PC-3 (cell line): ENCODE results near the gene AKAP6. TPM values are rescaled to one million over a fixed set of nuclear protein-coding genes. Genes with fewer than 3 reads are reported as not detected.

Experiments
- ATAC-seq: fragments of 200-7000 bp; cut with Tn5 transposase; 2 replicates; pipeline ENCODE4 v1.9.1; 2020; ENCODE audit warnings: mild to moderate bottlenecking, moderate library complexity
- BruUV-seq: library from RNA; stranded (reverse); fragments of 400-500 nt; replicated peaks from 2 replicates; lab custom pipeline; 2021; lab: Mats Ljungman, UMichigan
- CTCF ChIA-PET: fragments of 300-600 bp; sonication (Branson Sonifier 250); formaldehyde crosslinking; loops from one replicate; lab custom pipeline; 2022; ENCODE audit warnings: antibody characterized with exemption; lab: Charles Lee
- POLR2A ChIA-PET: fragments of 300-600 bp; sonication (Branson Sonifier 250); formaldehyde crosslinking; loops from one replicate; lab custom pipeline; 2022; ENCODE audit warnings: antibody characterized with exemption; ENCODE audit not compliant: unreplicated experiment; lab: Charles Lee
- DNase-seq: peaks from one replicate; pipeline ENCODE4 v3.0.0-alpha.2; 2015
- H2AFZ ChIP-seq: fragments of 300-600 bp; sonication (generic); 2 replicates; pipeline ENCODE4 v1.6.0; 2016; ENCODE audit warnings: antibody characterized with exemption, low read length
- H3F3A ChIP-seq: fragments of 300-600 bp; sonication (generic); one replicate; pipeline ENCODE4 v1.6.0; 2017; ENCODE audit warnings: antibody characterized with exemption, low read length, control low read depth, mild to moderate bottlenecking; ENCODE audit not compliant: unreplicated experiment
- H3K27ac ChIP-seq: fragments of 300-600 bp; sonication (generic); 2 replicates; pipeline ENCODE4 v1.5.1; 2016; ENCODE audit warnings: mild to moderate bottlenecking, low read length
- H3K27me3 ChIP-seq: fragments of 300-600 bp; sonication (generic); 2 replicates; pipeline ENCODE4 v1.6.1; 2016; ENCODE audit warnings: low read length, mixed read lengths
- H3K36me3 ChIP-seq: fragments of 300-600 bp; sonication (generic); 2 replicates; pipeline ENCODE4 v1.6.1; 2016; ENCODE audit warnings: low read depth, mixed run types, low read length, mixed read lengths
- H3K4me1 ChIP-seq: fragments of 300-600 bp; sonication (generic); 2 replicates; pipeline ENCODE4 v1.5.1; 2016; ENCODE audit warnings: low read length; ENCODE audit not compliant: insufficient read depth
- H3K4me2 ChIP-seq: fragments of 300-600 bp; sonication (generic); 2 replicates; pipeline ENCODE4 v1.6.0; 2016; ENCODE audit warnings: low read length
- H3K4me3 ChIP-seq: fragments of 300-600 bp; sonication (generic); 2 replicates; pipeline ENCODE4 v1.5.1; 2016; ENCODE audit warnings: mild to moderate bottlenecking, low read length, mixed read lengths
- H3K79me2 ChIP-seq: fragments of 300-600 bp; sonication (generic); 2 replicates; pipeline ENCODE4 v1.6.1; 2017; ENCODE audit warnings: low read length, mixed read lengths
- H3K9ac ChIP-seq: fragments of 300-600 bp; sonication (generic); 2 replicates; pipeline ENCODE4 v1.6.0; 2016; ENCODE audit warnings: mild to moderate bottlenecking, low read length
- H3K9me2 ChIP-seq: fragments of 300-600 bp; sonication (generic); replicated peaks from 2 replicates; pipeline ENCODE4 v1.6.1; 2016; ENCODE audit warnings: mixed run types, low read length, mixed read lengths
- H3K9me3 ChIP-seq: fragments of 300-600 bp; sonication (generic); 2 replicates; pipeline ENCODE4 v1.6.1; 2016; ENCODE audit warnings: low read length, mixed read lengths
- H4K20me1 ChIP-seq: fragments of 300-600 bp; sonication (generic); 2 replicates; pipeline ENCODE4 v1.6.1; 2016; ENCODE audit warnings: low read length, mixed read lengths
- CTCF ChIP-seq: fragments of 300-600 bp; sonication (generic); conservative IDR thresholded peaks from 2 replicates; pipeline ENCODE4 v1.5.1; 2017; ENCODE audit warnings: antibody characterized with exemption, low read depth, mild to moderate bottlenecking, low read length
- EZH2 ChIP-seq: fragments of 300-600 bp; sonication (generic); IDR thresholded peaks from one replicate; pipeline ENCODE4 v1.6.1; 2017; ENCODE audit warnings: antibody characterized with exemption, mild to moderate bottlenecking, low read length; ENCODE audit not compliant: unreplicated experiment
- EZH2phosphoT487 ChIP-seq: fragments of 300-600 bp; sonication (generic); IDR thresholded peaks from 2 replicates; pipeline ENCODE4 v1.6.1; 2018; ENCODE audit warnings: mild to moderate bottlenecking, antibody characterized with exemption, low read length, borderline replicate concordance
- intact Hi-C: fragments of 100-400 bp; cut with micrococcal nuclease; formaldehyde crosslinking; loops from 2 replicates; pipeline ENCODE4 v1.9.0; 2023
- total RNA-seq: library from RNA; depleted of rRNA; stranded (reverse); fragments of >200 nt; gene quantifications from 2 replicates; pipeline ENCODE4 v1.2.3, GENCODE V29; 2014

AKAP6 gene
- total RNA-seq, 1 experiment from 2014 or later: 1.5 TPM

- intact Hi-C loops: no loop called here
- Histone ChIP-seq H3K9me3 (no peaks in the 10 kb centered on the region), H3K4me1 (peaks cover 40% of the 10 kb centered on the region), H3K79me2 (no peaks in the 10 kb centered on the region), H3K9me2 (0 out of 2 replicates have a peak, but pooled peaks cover 6% of the 10 kb centered on the region), H3K27ac (peak overlapping the region; percentile 72), H3K9ac (no peak overlapping the region), H4K20me1 (no peaks in the 10 kb centered on the region), H3K4me2 (no peak overlapping the region), H3K36me3 (no peaks in the 10 kb centered on the region), H3F3A (no peaks in the 10 kb centered on the region), H2AFZ (no peak overlapping the region), H3K27me3 (no peaks in the 10 kb centered on the region), H3K4me3 (no peak overlapping the region)
- POLR2A ChIA-PET: interaction anchor here (0.6 kb wide), 1 partner anchor 136 kb away, joined by 9 read pairs; no protein-coding TSS in a partner anchor
- CTCF ChIA-PET: interaction anchor here (0.6 kb wide), 1 partner anchor 92 kb away, joined by 4 read pairs; no protein-coding TSS in a partner anchor
- ATAC-seq: no peak
- BruUV-seq: no TSS peak
- TF ChIP-seq EZH2phosphoT487 (no peak), EZH2 (no peak), CTCF (no peak)
- no peak for DNase-seq
These were observed 179.2 kb downstream of the AKAP6 start for GRCh38 chr14:32508281-32508680.

- Histone ChIP-seq H4K20me1 (no peaks in the 10 kb centered on the region), H3F3A (no peaks in the 10 kb centered on the region), H3K4me2 (peak overlapping the region; percentile 69), H3K79me2 (no peaks in the 10 kb centered on the region), H3K4me1 (peaks cover 52% of the 10 kb centered on the region), H2AFZ (peak overlapping the region; percentile 66), H3K9ac (no peak overlapping the region), H3K4me3 (peak overlapping the region; percentile 43), H3K9me2 (0 out of 2 replicates have a peak, but pooled peaks cover 3% of the 10 kb centered on the region), H3K9me3 (no peaks in the 10 kb centered on the region), H3K27ac (peak overlapping the region; percentile 40), H3K27me3 (no peaks in the 10 kb centered on the region), H3K36me3 (no peaks in the 10 kb centered on the region)
- TSS peak; percentile 71 for BruUV-seq
- DNase-seq (peak; percentile 80), ATAC-seq (peak; percentile 69)
- TF ChIP-seq EZH2: no peak
- TF ChIP-seq CTCF: no peak
- TF ChIP-seq EZH2phosphoT487: no peak
- POLR2A ChIA-PET: interaction anchor here (0.5 kb wide), 2 partner anchors 11 to 1852 kb away, joined by 3 to 14 read pairs; no protein-coding TSS in a partner anchor
- intact Hi-C loops: no loop called here
- CTCF ChIA-PET: interaction anchor here (1.1 kb wide), 1 partner anchor 50 kb away, joined by 4 read pairs; no protein-coding TSS in a partner anchor
These were observed 180.6 kb downstream of the AKAP6 start for GRCh38 chr14:32509632-32510187.

GRCh38 chr14:32510815-32511214 lies 181.7 kb downstream of the AKAP6 start:
- no peak overlapping the region for H3K9ac ChIP-seq
- intact Hi-C loops: no loop called here
- no peaks in the 10 kb centered on the region for H3K36me3 ChIP-seq
- H4K20me1 ChIP-seq: no peaks in the 10 kb centered on the region
- ATAC-seq: no peak
- no peak overlapping the region for H3K27ac ChIP-seq
- H3F3A ChIP-seq: no peaks in the 10 kb centered on the region
- H3K4me3 ChIP-seq: no peak overlapping the region
- peaks cover 52% of the 10 kb centered on the region for H3K4me1 ChIP-seq
- no peaks in the 10 kb centered on the region for H3K9me2 ChIP-seq
- ChIA-PET CTCF (interaction anchor here (1.1 kb wide), 1 partner anchor 49 kb away, joined by 4 read pairs; no protein-coding TSS in a partner anchor), POLR2A (no interaction called here)
- no peak overlapping the region for H3K4me2 ChIP-seq
- no TSS peak for BruUV-seq
- peak overlapping the region; percentile 40; the same call in 1 of the 2 replicates for H2AFZ ChIP-seq
- H3K9me3 ChIP-seq: no peaks in the 10 kb centered on the region
- TF ChIP-seq EZH2 (no peak), EZH2phosphoT487 (no peak), CTCF (no peak)
- no peaks in the 10 kb centered on the region for H3K27me3 ChIP-seq
- H3K79me2 ChIP-seq: no peaks in the 10 kb centered on the region
- DNase-seq: no peak
